SU-DHL-6 (cell line): ENCODE data around the gene ACBD7.

ENCODE experiments used
- H2AFZ ChIP-seq: fragments of 200-600 bp; sonication (generic); 2 replicates; pipeline ENCODE4 v1.6.1; 2014; ENCODE audit warnings: low read depth, mild to moderate bottlenecking, moderate library complexity, mixed read lengths, antibody characterized with exemption, low read length; ENCODE audit not compliant: severe bottlenecking
- H3F3A ChIP-seq: fragments of 200-600 bp; shearing (Covaris generic); 2 replicates; pipeline ENCODE4 v1.6.0; 2016; ENCODE audit warnings: antibody characterized with exemption, mild to moderate bottlenecking; ENCODE audit not compliant: insufficient read depth
- H3K27ac ChIP-seq: fragments of 200-600 bp; sonication (generic); 2 replicates; pipeline ENCODE4 v1.5.1; 2016; ENCODE audit warnings: low read depth, mild to moderate bottlenecking, low read length, moderate library complexity, mixed read lengths
- H3K27me3 ChIP-seq: fragments of 200-600 bp; sonication (generic), shearing (Covaris generic); 2 replicates; pipeline ENCODE4 v1.6.0; 2014; ENCODE audit warnings: mild to moderate bottlenecking, low read length
- H3K36me3 ChIP-seq: fragments of 200-600 bp; sonication (generic); 2 replicates; pipeline ENCODE4 v1.6.1; 2014; ENCODE audit warnings: mild to moderate bottlenecking, low read length, mixed read lengths
- H3K4me2 ChIP-seq: fragments of 300-600, 200-600 bp; shearing (Covaris generic), sonication (generic); 2 replicates; pipeline ENCODE4 v1.6.0; 2014; ENCODE audit warnings: low read length, low read depth, mild to moderate bottlenecking; ENCODE audit not compliant: poor library complexity, severe bottlenecking
- H3K4me3 ChIP-seq: fragments of 200-600 bp; sonication (generic); 2 replicates; pipeline ENCODE4 v1.5.1; 2014; ENCODE audit warnings: antibody characterized with exemption, low read length, mild to moderate bottlenecking, mixed read lengths; ENCODE audit not compliant: insufficient read depth, poor library complexity, severe bottlenecking
- H3K79me2 ChIP-seq: fragments of 200-600 bp; sonication (generic); 2 replicates; pipeline ENCODE4 v1.6.1; 2014; ENCODE audit warnings: mild to moderate bottlenecking, low read length, moderate library complexity; ENCODE audit not compliant: insufficient read depth
- H3K9ac ChIP-seq: fragments of 200-600 bp; sonication (generic); 2 replicates; pipeline ENCODE4 v1.7.0; 2014; ENCODE audit warnings: mild to moderate bottlenecking, low read length
- H3K9me2 ChIP-seq: fragments of 200-600 bp; sonication (generic); replicated peaks from 2 replicates; pipeline ENCODE4 v1.6.1; 2014; ENCODE audit warnings: low read length; ENCODE audit not compliant: insufficient read depth
- H3K9me3 ChIP-seq: fragments of 200-600 bp; sonication (generic); 2 replicates; pipeline ENCODE4 v1.6.1; 2014; ENCODE audit warnings: low read length, mixed read lengths; ENCODE audit not compliant: insufficient read depth
- H4K20me1 ChIP-seq: fragments of 200-600 bp; sonication (generic); 2 replicates; pipeline ENCODE4 v1.6.1; 2014; ENCODE audit warnings: low read depth, mild to moderate bottlenecking, antibody characterized with exemption, low read length, moderate library complexity, mixed read lengths
- CTCF ChIP-seq: fragments of 200-600 bp; sonication (generic); IDR thresholded peaks from one replicate; pipeline ENCODE4 v1.5.1; 2017; ENCODE audit warnings: antibody characterized with exemption, mild to moderate bottlenecking, low read length, moderate library complexity; ENCODE audit not compliant: insufficient read depth, poor library complexity, severe bottlenecking
- EZH2phosphoT487 ChIP-seq: fragments of 200-600 bp; sonication (generic), shearing (Covaris generic); conservative IDR thresholded peaks from 2 replicates; pipeline ENCODE4 v1.6.1; 2018; ENCODE audit warnings: mild to moderate bottlenecking, antibody characterized with exemption, low read length, moderate library complexity, mixed read lengths

The ACBD7 gene

GRCh38 chr10:15072358-15072757 lies 16.2 kb downstream of the ACBD7 start:
- Histone ChIP-seq H3K36me3 (no peaks in the 10 kb centered on the region), H3F3A (no peaks in the 10 kb centered on the region), H3K27me3 (no peaks in the 10 kb centered on the region), H4K20me1 (no peaks in the 10 kb centered on the region), H3K9ac (no peak overlapping the region), H3K4me3 (no peak overlapping the region), H3K79me2 (no peaks in the 10 kb centered on the region), H3K9me2 (no peaks in the 10 kb centered on the region), H3K27ac (no peak overlapping the region), H2AFZ (no peak overlapping the region), H3K9me3 (no peaks in the 10 kb centered on the region), H3K4me2 (no peak overlapping the region)
- no peak for TF ChIP-seq CTCF
- TF ChIP-seq EZH2phosphoT487: no peak

GRCh38 chr10:15069230-15069629 lies 19.3 kb downstream of the ACBD7 start:
- no peak for TF ChIP-seq EZH2phosphoT487
- TF ChIP-seq CTCF: no peak

GRCh38 chr10:15068802-15069201 lies 19.8 kb downstream of the ACBD7 start:
- no peak overlapping the region for H2AFZ ChIP-seq
- no peak overlapping the region for H3K9ac ChIP-seq
- TF ChIP-seq EZH2phosphoT487 (no peak), CTCF (no peak)
- no peak overlapping the region for H3K4me3 ChIP-seq
- no peak overlapping the region for H3K27ac ChIP-seq
- no peaks in the 10 kb centered on the region for H3K36me3 ChIP-seq
- H4K20me1 ChIP-seq: no peaks in the 10 kb centered on the region
- no peaks in the 10 kb centered on the region for H3K79me2 ChIP-seq
- no peaks in the 10 kb centered on the region for H3K9me2 ChIP-seq
- H3K4me2 ChIP-seq: no peak overlapping the region
- H3F3A ChIP-seq: no peaks in the 10 kb centered on the region
- no peaks in the 10 kb centered on the region for H3K27me3 ChIP-seq
- peaks cover 8% of the 10 kb centered on the region; the same call in 1 of the 2 replicates for H3K9me3 ChIP-seq

More at GRCh38 chr10:15069230-15069629, 19.3 kb downstream of the ACBD7 start:
- no peak overlapping the region for H2AFZ ChIP-seq
- no peak overlapping the region for H3K4me2 ChIP-seq
- no peaks in the 10 kb centered on the region for H3K36me3 ChIP-seq
- H3K9me2 ChIP-seq: no peaks in the 10 kb centered on the region
- H3K27me3 ChIP-seq: no peaks in the 10 kb centered on the region
- no peak overlapping the region for H3K4me3 ChIP-seq
- no peaks in the 10 kb centered on the region for H3F3A ChIP-seq
- no peak overlapping the region for H3K27ac ChIP-seq
- H3K9me3 ChIP-seq: peaks cover 8% of the 10 kb centered on the region; the same call in 1 of the 2 replicates
- no peak overlapping the region for H3K9ac ChIP-seq
- H4K20me1 ChIP-seq: no peaks in the 10 kb centered on the region
- H3K79me2 ChIP-seq: no peaks in the 10 kb centered on the region

- Histone ChIP-seq H4K20me1 (no peaks in the 10 kb centered on the region), H3K9me2 (no peaks in the 10 kb centered on the region), H3K36me3 (no peaks in the 10 kb centered on the region), H3K79me2 (no peaks in the 10 kb centered on the region), H3K27ac (no peak overlapping the region), H3K9me3 (peaks cover 8% of the 10 kb centered on the region; the same call in 1 of the 2 replicates), H3K4me3 (no peak overlapping the region), H3K27me3 (no peaks in the 10 kb centered on the region), H3F3A (no peaks in the 10 kb centered on the region), H3K4me2 (no peak overlapping the region), H3K9ac (no peak overlapping the region), H2AFZ (no peak overlapping the region)
- TF ChIP-seq CTCF (no peak), EZH2phosphoT487 (no peak)
Observed at GRCh38 chr10:15067154-15067553, 21.4 kb downstream of the ACBD7 start.
